Measurements from ENCODE around the gene FAM89B.

The FAM89B gene

GRCh38 chr11:65529475-65530156 lies 42.7 kb upstream of the FAM89B start:
- H3K27ac ChIP-seq (ENCODE audit: low read length), result no peak overlapping the region
- peaks cover 19% of the 10 kb centered on the region for H3K36me3 ChIP-seq (ENCODE audit: control insufficient read depth, insufficient read depth, low read length)
- H3K9me3 ChIP-seq (ENCODE audit: control insufficient read depth, insufficient read depth, low read length), result no peaks in the 10 kb centered on the region
- H3K4me3 ChIP-seq (ENCODE audit: low read length), result no peak overlapping the region
- WGBS (ENCODE audit: insufficient coverage, insufficient read length), result no CpG with 5 or more reads among the region's 10 CpGs
- peaks cover 2% of the 10 kb centered on the region; the same call in 1 of the 2 replicates for H3K4me1 ChIP-seq (ENCODE audit: control insufficient read depth, insufficient read depth, low read length)
- no peak for DNase-seq (ENCODE audit: low read depth, low spot score)
- H3K27me3 ChIP-seq (ENCODE audit: control insufficient read depth, insufficient read depth, low read length), result no peaks in the 10 kb centered on the region

GRCh38 chr11:65530157-65530496 lies 42.2 kb upstream of the FAM89B start:
- no CpG with 5 or more reads among the region's 5 CpGs for WGBS (ENCODE audit: insufficient coverage, insufficient read length)

GRCh38 chr11:65532388-65533064 lies 39.8 kb upstream of the FAM89B start:
- H3K27ac ChIP-seq (ENCODE audit: low read length), result no peak overlapping the region
- WGBS (ENCODE audit: insufficient coverage, insufficient read length), result no CpG with 5 or more reads among the region's 15 CpGs
- H3K4me3 ChIP-seq (ENCODE audit: low read length), result no peak overlapping the region
- no peaks in the 10 kb centered on the region for H3K9me3 ChIP-seq (ENCODE audit: control insufficient read depth, insufficient read depth, low read length)
- no peaks in the 10 kb centered on the region; the same call in 1 of the 2 replicates for H3K4me1 ChIP-seq (ENCODE audit: control insufficient read depth, insufficient read depth, low read length)
- no peaks in the 10 kb centered on the region for H3K27me3 ChIP-seq (ENCODE audit: control insufficient read depth, insufficient read depth, low read length)
- peaks cover 24% of the 10 kb centered on the region for H3K36me3 ChIP-seq (ENCODE audit: control insufficient read depth, insufficient read depth, low read length)
- DNase-seq (ENCODE audit: low read depth, low spot score), result no peak

More at GRCh38 chr11:65530157-65530496, 42.2 kb upstream of the FAM89B start:
- Histone ChIP-seq H3K36me3 (ENCODE audit: control insufficient read depth, insufficient read depth, low read length) (peaks cover 21% of the 10 kb centered on the region), H3K27ac (ENCODE audit: low read length) (no peak overlapping the region), H3K27me3 (ENCODE audit: control insufficient read depth, insufficient read depth, low read length) (no peaks in the 10 kb centered on the region), H3K9me3 (ENCODE audit: control insufficient read depth, insufficient read depth, low read length) (no peaks in the 10 kb centered on the region), H3K4me3 (ENCODE audit: low read length) (no peak overlapping the region), H3K4me1 (ENCODE audit: control insufficient read depth, insufficient read depth, low read length) (peaks cover 2% of the 10 kb centered on the region; the same call in 1 of the 2 replicates)
- DNase-seq (ENCODE audit: low read depth, low spot score), result no peak

- no CpG with 5 or more reads among the region's 9 CpGs for WGBS (ENCODE audit: insufficient coverage, insufficient read length)
- Histone ChIP-seq H3K27ac (ENCODE audit: low read length) (no peak overlapping the region), H3K4me3 (ENCODE audit: low read length) (no peak overlapping the region), H3K27me3 (ENCODE audit: control insufficient read depth, insufficient read depth, low read length) (no peaks in the 10 kb centered on the region), H3K9me3 (ENCODE audit: control insufficient read depth, insufficient read depth, low read length) (no peaks in the 10 kb centered on the region), H3K36me3 (ENCODE audit: control insufficient read depth, insufficient read depth, low read length) (peaks cover 22% of the 10 kb centered on the region), H3K4me1 (ENCODE audit: control insufficient read depth, insufficient read depth, low read length) (no peaks in the 10 kb centered on the region)
- no peak for DNase-seq (ENCODE audit: low read depth, low spot score)
Observed at GRCh38 chr11:65535102-65535501, 37.2 kb upstream of the FAM89B start.

- Histone ChIP-seq H3K4me3 (ENCODE audit: low read length) (no peak overlapping the region), H3K27me3 (ENCODE audit: control insufficient read depth, insufficient read depth, low read length) (no peaks in the 10 kb centered on the region), H3K36me3 (ENCODE audit: control insufficient read depth, insufficient read depth, low read length) (peaks cover 15% of the 10 kb centered on the region), H3K9me3 (ENCODE audit: control insufficient read depth, insufficient read depth, low read length) (no peaks in the 10 kb centered on the region), H3K27ac (ENCODE audit: low read length) (no peak overlapping the region), H3K4me1 (ENCODE audit: control insufficient read depth, insufficient read depth, low read length) (peaks cover 2% of the 10 kb centered on the region; the same call in 1 of the 2 replicates)
- DNase-seq (ENCODE audit: low read depth, low spot score), result no peak
- WGBS (ENCODE audit: insufficient coverage, insufficient read length), result no CpG with 5 or more reads among the region's 12 CpGs
Observed at GRCh38 chr11:65536412-65537295, 35.7 kb upstream of the FAM89B start.

GRCh38 chr11:65537296-65537597 lies 35.1 kb upstream of the FAM89B start:
- H3K27ac ChIP-seq (ENCODE audit: low read length), result no peak overlapping the region

GRCh38 chr11:65537620-65538231 lies 34.6 kb upstream of the FAM89B start:
- no peak for DNase-seq (ENCODE audit: low read depth, low spot score)
- WGBS (ENCODE audit: insufficient coverage, insufficient read length), result no CpG with 5 or more reads among the region's 18 CpGs
- Histone ChIP-seq H3K4me3 (ENCODE audit: low read length) (no peak overlapping the region), H3K4me1 (ENCODE audit: control insufficient read depth, insufficient read depth, low read length) (peaks cover 2% of the 10 kb centered on the region; the same call in 1 of the 2 replicates), H3K27me3 (ENCODE audit: control insufficient read depth, insufficient read depth, low read length) (no peaks in the 10 kb centered on the region), H3K27ac (ENCODE audit: low read length) (no peak overlapping the region), H3K9me3 (ENCODE audit: control insufficient read depth, insufficient read depth, low read length) (no peaks in the 10 kb centered on the region), H3K36me3 (ENCODE audit: control insufficient read depth, insufficient read depth, low read length) (peaks cover 8% of the 10 kb centered on the region)

More at GRCh38 chr11:65537296-65537597, 35.1 kb upstream of the FAM89B start:
- no peak for DNase-seq (ENCODE audit: low read depth, low spot score)
- WGBS (ENCODE audit: insufficient coverage, insufficient read length), result no CpG with 5 or more reads among the region's 2 CpGs
- H3K27me3 ChIP-seq (ENCODE audit: control insufficient read depth, insufficient read depth, low read length), result no peaks in the 10 kb centered on the region
- H3K4me1 ChIP-seq (ENCODE audit: control insufficient read depth, insufficient read depth, low read length), result peaks cover 2% of the 10 kb centered on the region; the same call in 1 of the 2 replicates
- no peak overlapping the region for H3K4me3 ChIP-seq (ENCODE audit: low read length)
- peaks cover 12% of the 10 kb centered on the region for H3K36me3 ChIP-seq (ENCODE audit: control insufficient read depth, insufficient read depth, low read length)
- no peaks in the 10 kb centered on the region for H3K9me3 ChIP-seq (ENCODE audit: control insufficient read depth, insufficient read depth, low read length)

GRCh38 chr11:65538232-65538914 lies 34.0 kb upstream of the FAM89B start:
- Histone ChIP-seq H3K4me1 (ENCODE audit: control insufficient read depth, insufficient read depth, low read length) (peaks cover 2% of the 10 kb centered on the region; the same call in 1 of the 2 replicates), H3K36me3 (ENCODE audit: control insufficient read depth, insufficient read depth, low read length) (peaks cover 5% of the 10 kb centered on the region), H3K4me3 (ENCODE audit: low read length) (no peak overlapping the region; the same call in 1 of the 2 replicates), H3K9me3 (ENCODE audit: control insufficient read depth, insufficient read depth, low read length) (no peaks in the 10 kb centered on the region), H3K27ac (ENCODE audit: low read length) (no peak overlapping the region), H3K27me3 (ENCODE audit: control insufficient read depth, insufficient read depth, low read length) (no peaks in the 10 kb centered on the region)
- WGBS (ENCODE audit: insufficient coverage, insufficient read length), result no CpG with 5 or more reads among the region's 43 CpGs
- DNase-seq (ENCODE audit: low read depth, low spot score), result no peak

- Histone ChIP-seq H3K36me3 (ENCODE audit: control insufficient read depth, insufficient read depth, low read length) (peaks cover 5% of the 10 kb centered on the region), H3K4me1 (ENCODE audit: control insufficient read depth, insufficient read depth, low read length) (peaks cover 2% of the 10 kb centered on the region; the same call in 1 of the 2 replicates), H3K9me3 (ENCODE audit: control insufficient read depth, insufficient read depth, low read length) (no peaks in the 10 kb centered on the region), H3K4me3 (ENCODE audit: low read length) (peak overlapping the region; percentile 35; the same call in 1 of the 2 replicates), H3K27ac (ENCODE audit: low read length) (no peak overlapping the region), H3K27me3 (ENCODE audit: control insufficient read depth, insufficient read depth, low read length) (no peaks in the 10 kb centered on the region)
- no peak for DNase-seq (ENCODE audit: low read depth, low spot score)
- no CpG with 5 or more reads among the region's 92 CpGs for WGBS (ENCODE audit: insufficient coverage, insufficient read length)
Observed at GRCh38 chr11:65538915-65539743, 33.2 kb upstream of the FAM89B start.
